Fibroblast of lung (primary cell): ENCODE measurements around the gene RAP1GAP2.

Source experiments
- EZH2 ChIP-seq: IDR thresholded peaks from 2 replicates; pipeline ENCODE4 v1.5.1; 2012; ENCODE audit warnings: low read length, control low read depth, mild to moderate bottlenecking; ENCODE audit errors: missing control alignments
- TF ChIP-seq, protein P1 (sequence below), 2 donors: IDR thresholded peaks in 1 of 2; conservative IDR thresholded peaks in 1 of 2; 1 replicate in 1 of 2; 2 replicates in 1 of 2; pipeline ENCODE4 v1.5.1; 2011 to 2012; ENCODE audit warnings: low read length in 2 of 2, control low read depth in 1 of 2, inconsistent platforms in 1 of 2, low read depth in 1 of 2, mild to moderate bottlenecking in 1 of 2

DNA sequence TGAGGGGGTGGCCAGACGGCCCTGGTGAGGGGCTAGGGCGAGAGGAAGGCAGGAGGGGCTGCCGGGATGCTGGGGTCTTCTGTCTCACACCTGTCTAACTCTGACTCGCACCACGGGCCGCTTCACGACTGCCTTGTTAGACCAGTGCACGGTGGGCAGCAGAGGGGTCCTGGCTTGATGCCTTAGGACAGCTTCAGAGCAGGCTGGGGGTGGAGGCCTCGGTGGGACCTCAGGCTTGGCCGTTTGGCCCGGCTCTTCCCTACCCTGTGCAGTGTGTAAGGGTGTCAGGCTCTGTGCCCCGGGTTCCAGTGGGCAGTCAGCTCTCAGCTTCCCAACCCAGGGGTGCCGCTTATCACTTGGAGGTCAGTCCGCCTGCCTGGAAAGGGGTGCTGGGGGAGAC is 166.5 kb downstream of the RAP1GAP2 start:
- no peak for TF ChIP-seq EZH2
- TF ChIP-seq, protein P1, sequence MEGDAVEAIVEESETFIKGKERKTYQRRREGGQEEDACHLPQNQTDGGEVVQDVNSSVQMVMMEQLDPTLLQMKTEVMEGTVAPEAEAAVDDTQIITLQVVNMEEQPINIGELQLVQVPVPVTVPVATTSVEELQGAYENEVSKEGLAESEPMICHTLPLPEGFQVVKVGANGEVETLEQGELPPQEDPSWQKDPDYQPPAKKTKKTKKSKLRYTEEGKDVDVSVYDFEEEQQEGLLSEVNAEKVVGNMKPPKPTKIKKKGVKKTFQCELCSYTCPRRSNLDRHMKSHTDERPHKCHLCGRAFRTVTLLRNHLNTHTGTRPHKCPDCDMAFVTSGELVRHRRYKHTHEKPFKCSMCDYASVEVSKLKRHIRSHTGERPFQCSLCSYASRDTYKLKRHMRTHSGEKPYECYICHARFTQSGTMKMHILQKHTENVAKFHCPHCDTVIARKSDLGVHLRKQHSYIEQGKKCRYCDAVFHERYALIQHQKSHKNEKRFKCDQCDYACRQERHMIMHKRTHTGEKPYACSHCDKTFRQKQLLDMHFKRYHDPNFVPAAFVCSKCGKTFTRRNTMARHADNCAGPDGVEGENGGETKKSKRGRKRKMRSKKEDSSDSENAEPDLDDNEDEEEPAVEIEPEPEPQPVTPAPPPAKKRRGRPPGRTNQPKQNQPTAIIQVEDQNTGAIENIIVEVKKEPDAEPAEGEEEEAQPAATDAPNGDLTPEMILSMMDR (conservative IDR thresholded peaks at IDR 0.05 in 1 of 2, IDR thresholded peaks at IDR 0.05 in 1 of 2; ENCODE audit: low read depth in 1 of 2, low read length in 2 of 2): no peak
